ENCODE measurements around the gene GPRC6A. TPM values are rescaled to one million over a fixed set of nuclear protein-coding genes. Genes with fewer than 3 reads are reported as not detected.

The GPRC6A gene
- total RNA-seq, 1 experiment from 2014 or later: not detected

- intact Hi-C loops (cut with micrococcal nuclease; ENCODE audit: unreplicated experiment): no loop called here
- peaks cover 9% of the 10 kb centered on the region for H3K27me3 Mint-ChIP-seq (ENCODE audit: unreplicated experiment)
- H3K4me1 Mint-ChIP-seq (ENCODE audit: low read depth, unreplicated experiment): peaks cover 8% of the 10 kb centered on the region
- TF ChIP-seq CTCF (IDR thresholded peaks at IDR 0.05; ENCODE audit: unreplicated experiment): no peak
- no peak overlapping the region for H3K4me3 Mint-ChIP-seq (ENCODE audit: low read depth, unreplicated experiment)
- CTCF ChIA-PET: no interaction called here
- no peaks in the 10 kb centered on the region for H3K9me3 Mint-ChIP-seq (ENCODE audit: low read depth, unreplicated experiment)
- no peak overlapping the region for H3K27ac Mint-ChIP-seq (ENCODE audit: unreplicated experiment)
- H3K36me3 Mint-ChIP-seq (ENCODE audit: insufficient read depth, unreplicated experiment): no peaks in the 10 kb centered on the region
- no TSS peak for BruUV-seq (replicated peaks)
- DNase-seq: no peak
These were observed 31.3 kb downstream of the GPRC6A start for GRCh38 chr6:116797585-116797984.

- Mint-ChIP-seq H3K27me3 (ENCODE audit: unreplicated experiment) (no peaks in the 10 kb centered on the region), H3K4me1 (ENCODE audit: low read depth, unreplicated experiment) (no peaks in the 10 kb centered on the region), H3K36me3 (ENCODE audit: insufficient read depth, unreplicated experiment) (no peaks in the 10 kb centered on the region), H3K27ac (ENCODE audit: unreplicated experiment) (no peak overlapping the region), H3K4me3 (ENCODE audit: low read depth, unreplicated experiment) (no peak overlapping the region), H3K9me3 (ENCODE audit: low read depth, unreplicated experiment) (no peaks in the 10 kb centered on the region)
- no peak for DNase-seq
- CTCF ChIA-PET: no interaction called here
- BruUV-seq (replicated peaks): no TSS peak
- intact Hi-C loops (cut with micrococcal nuclease; ENCODE audit: unreplicated experiment): no loop called here
- no peak for TF ChIP-seq CTCF (IDR thresholded peaks at IDR 0.05; ENCODE audit: unreplicated experiment)
These were observed 35.7 kb downstream of the GPRC6A start for GRCh38 chr6:116793224-116793623.

- Mint-ChIP-seq H3K4me3 (ENCODE audit: low read depth, unreplicated experiment) (no peak overlapping the region), H3K36me3 (ENCODE audit: insufficient read depth, unreplicated experiment) (no peaks in the 10 kb centered on the region), H3K9me3 (ENCODE audit: low read depth, unreplicated experiment) (no peaks in the 10 kb centered on the region), H3K27me3 (ENCODE audit: unreplicated experiment) (no peaks in the 10 kb centered on the region), H3K4me1 (ENCODE audit: low read depth, unreplicated experiment) (no peaks in the 10 kb centered on the region), H3K27ac (ENCODE audit: unreplicated experiment) (no peak overlapping the region)
- no TSS peak for BruUV-seq (replicated peaks)
- DNase-seq: no peak
- intact Hi-C loops (cut with micrococcal nuclease; ENCODE audit: unreplicated experiment): loop anchor here (5.0 kb wide), 1 partner anchor 533 kb away; no protein-coding TSS in a partner anchor
- no peak for TF ChIP-seq CTCF (IDR thresholded peaks at IDR 0.05; ENCODE audit: unreplicated experiment)
- CTCF ChIA-PET: no interaction called here
These were observed 45.0 kb downstream of the GPRC6A start for GRCh38 chr6:116783852-116784251.

GRCh38 chr6:116779573-116780164 is 49.2 kb downstream of the GPRC6A start:
- Mint-ChIP-seq H3K4me1 (ENCODE audit: low read depth, unreplicated experiment) (no peaks in the 10 kb centered on the region), H3K36me3 (ENCODE audit: insufficient read depth, unreplicated experiment) (no peaks in the 10 kb centered on the region), H3K27ac (ENCODE audit: unreplicated experiment) (no peak overlapping the region), H3K9me3 (ENCODE audit: low read depth, unreplicated experiment) (no peaks in the 10 kb centered on the region), H3K4me3 (ENCODE audit: low read depth, unreplicated experiment) (no peak overlapping the region), H3K27me3 (ENCODE audit: unreplicated experiment) (no peaks in the 10 kb centered on the region)
- peak; percentile 2 for DNase-seq
- TF ChIP-seq CTCF (IDR thresholded peaks at IDR 0.05; ENCODE audit: unreplicated experiment): no peak
- intact Hi-C loops (cut with micrococcal nuclease; ENCODE audit: unreplicated experiment): loop anchor here (1.0 to 5.0 kb wide), 3 partner anchors 68 to 538 kb away; no protein-coding TSS in a partner anchor
- no TSS peak for BruUV-seq (replicated peaks)
- CTCF ChIA-PET: no interaction called here

All from Calu3 (cell line).